H1 (cell line): ENCODE data around the gene RBM26. TPM values are rescaled to one million over a fixed set of nuclear protein-coding genes. Genes with fewer than 3 reads are reported as not detected.

Source experiments
- ASH2L ChIP-seq: fragments of 200-600, 300-600 bp; sonication (generic); IDR thresholded peaks from one replicate; pipeline ENCODE4 v1.7.1; 2017; ENCODE audit warnings: low read length
- HDAC6 ChIP-seq: IDR thresholded peaks from one replicate; pipeline ENCODE4 v1.7.1; 2012; ENCODE audit warnings: low read depth, mild to moderate bottlenecking, inconsistent platforms, low read length, moderate library complexity
- JUND ChIP-seq: IDR thresholded peaks from 2 replicates; pipeline ENCODE4 v1.6.1; 2011; ENCODE audit warnings: mild to moderate bottlenecking, improper control_type of control experiment, low read length
- NRF1 ChIP-seq: IDR thresholded peaks from 2 replicates; pipeline ENCODE4 v1.6.1; 2011; ENCODE audit warnings: mild to moderate bottlenecking, low read depth, low read length, improper control_type of control experiment
- POLR2A ChIP-seq, 2 experiments: IDR thresholded peaks; 1 replicate in 1 of 2; 2 replicates in 1 of 2; pipeline ENCODE4 v1.6.1; 2011; ENCODE audit warnings: low read depth in 2 of 2, low read length in 2 of 2, mild to moderate bottlenecking in 2 of 2; ENCODE audit errors: control extremely low read depth in 1 of 2
- SUZ12 ChIP-seq: fragments of 200-600 bp; sonication (generic); IDR thresholded peaks from 2 replicates; pipeline ENCODE4 v1.6.1; 2012; ENCODE audit warnings: mild to moderate bottlenecking, inconsistent platforms, low read length, moderate library complexity, mixed read lengths
- TAF7 ChIP-seq: optimal IDR thresholded peaks from 2 replicates; pipeline ENCODE3; 2011; ENCODE audit warnings: low read depth, mild to moderate bottlenecking, inconsistent platforms, low read length, moderate library complexity, borderline replicate concordance
- polyA plus RNA-seq, 7 experiments: library from polyadenylated mRNA; depleted of rRNA in 3 of 7; stranded (reverse) in 5 of 7; unstranded in 2 of 7; fragments of >200 nt in 5 of 7; fragments of 200-250 nt in 2 of 7; gene quantifications; 1 replicate in 5 of 7; 2 replicates in 1 of 7; 4 replicates in 1 of 7; pipeline versions ENCODE4 v1.2.1 to v1.2.3, GENCODE V29; 2011 to 2013; ENCODE audit warnings: missing spikeins in 2 of 7, mixed read lengths in 2 of 7
- total RNA-seq: library from RNA; stranded (reverse); fragmentation: NEBNext Ultra II Directional; extraction: Animal tissue kit (Norgen Biotek cat#: 25700); gene quantifications from 2 replicates; pipeline ENCODE4 v1.2.1, GENCODE V29; 2021

Gene RBM26
- total and polyA plus RNA-seq, 2 of the 8 experiments (the other 6 are each of a cell fraction or from before 2014, with no cell fraction given) = 20.3 to 65.5 TPM

DNA sequence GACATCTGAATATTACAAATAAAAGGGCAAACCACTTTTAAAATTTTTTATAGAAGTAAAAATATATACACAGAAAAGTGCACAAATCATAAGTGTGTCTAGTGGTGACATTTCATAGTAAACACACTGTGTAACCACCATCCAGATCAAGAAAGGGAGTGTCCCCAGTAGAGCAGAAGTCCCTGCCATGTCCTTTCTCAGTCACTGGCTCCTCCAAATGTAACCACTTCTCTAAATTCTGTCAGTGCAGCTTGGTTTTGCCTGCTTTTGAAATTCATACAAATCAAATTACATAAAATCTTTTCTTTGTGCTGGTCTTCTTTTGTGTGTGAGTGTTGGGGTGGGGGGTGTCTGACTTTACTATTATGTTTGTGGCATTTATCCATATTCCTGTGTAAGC, 116.5 kb downstream of the RBM26 start (continued):
- TF ChIP-seq HDAC6 (no peak), POLR2A (IDR thresholded peaks at IDR 0.05; ENCODE audit: control extremely low read depth in 1 of 2, low read depth in 2 of 2, low read length in 2 of 2) (no peak), JUND (no peak), ASH2L (no peak), NRF1 (no peak), SUZ12 (no peak), TAF7 (no peak)
